IPS-18c (cell line): ENCODE data around the gene U2AF2.

ENCODE experiments used
- H3K4me3 ChIP-seq: 2 replicates; pipeline ENCODE4 v1.7.0; 2013; ENCODE audit warnings: low read depth, mild to moderate bottlenecking, low read length, moderate library complexity; ENCODE audit not compliant: insufficient read depth
- H3K9me3 ChIP-seq: one replicate; pipeline ENCODE4 v1.6.1; 2013; ENCODE audit warnings: mild to moderate bottlenecking, low read length, moderate library complexity; ENCODE audit not compliant: control insufficient read depth, insufficient read depth

Gene U2AF2

DNA sequence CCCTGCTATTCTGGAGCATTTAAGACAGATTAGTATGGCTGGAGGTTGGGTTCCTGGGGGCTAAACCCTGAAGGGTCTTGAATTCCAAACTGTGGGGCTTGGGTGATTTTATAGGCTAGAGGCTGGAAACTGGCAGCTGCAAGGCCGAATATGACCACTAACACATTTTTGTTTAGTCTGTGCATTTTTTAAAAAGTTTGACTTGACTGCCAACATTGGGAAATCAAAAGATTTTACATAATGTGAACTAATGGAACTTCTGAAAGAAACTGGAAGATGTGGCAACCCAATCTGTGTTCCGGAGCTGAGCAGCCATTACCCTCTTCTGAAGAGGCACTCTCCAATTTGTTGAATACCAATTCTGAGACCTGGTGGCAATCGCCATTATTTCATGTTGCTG lies 35.5 kb upstream of the U2AF2 start:
- Histone ChIP-seq H3K4me3 (no peak overlapping the region), H3K9me3 (peaks cover 3% of the 10 kb centered on the region)

DNA sequence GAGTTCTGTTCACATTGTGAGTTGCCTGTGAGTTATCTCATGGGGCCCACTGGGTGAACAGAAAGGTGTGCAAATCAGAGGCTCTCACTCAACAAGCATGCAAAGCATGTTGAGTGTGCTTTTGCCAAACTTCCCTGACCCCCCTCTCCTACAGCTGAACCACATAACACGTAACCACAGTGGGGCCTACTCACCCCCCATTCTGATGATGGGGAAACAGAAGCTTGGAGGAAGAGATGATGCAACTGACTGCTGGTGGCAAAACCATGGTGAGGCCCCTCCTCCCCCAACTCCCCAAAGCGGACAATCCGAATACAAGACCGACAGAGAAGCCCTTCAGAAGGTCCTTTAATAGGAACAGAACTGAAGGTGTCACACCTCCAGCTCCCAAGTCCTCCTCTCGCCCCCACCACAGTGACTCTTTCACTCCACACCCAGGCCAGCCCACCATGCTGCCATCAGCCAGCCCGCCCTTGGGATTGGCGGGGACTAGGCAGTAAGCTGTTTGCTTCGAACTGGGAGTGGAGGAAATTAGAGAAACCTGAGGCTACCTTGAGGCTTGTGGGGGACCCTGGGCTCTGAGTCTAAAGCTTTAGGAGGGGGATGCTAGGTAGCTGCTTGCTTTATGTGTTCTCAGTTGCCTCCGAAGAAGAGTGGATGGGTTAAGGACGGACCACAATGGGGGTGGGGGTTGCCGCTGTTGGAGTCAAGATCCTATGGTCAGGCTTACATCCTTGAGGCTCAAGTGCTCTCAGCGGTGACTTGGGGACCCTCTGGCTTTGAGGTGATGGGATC lies 34.2 kb upstream of the U2AF2 start:
- H3K4me3 ChIP-seq: no peak overlapping the region

DNA sequence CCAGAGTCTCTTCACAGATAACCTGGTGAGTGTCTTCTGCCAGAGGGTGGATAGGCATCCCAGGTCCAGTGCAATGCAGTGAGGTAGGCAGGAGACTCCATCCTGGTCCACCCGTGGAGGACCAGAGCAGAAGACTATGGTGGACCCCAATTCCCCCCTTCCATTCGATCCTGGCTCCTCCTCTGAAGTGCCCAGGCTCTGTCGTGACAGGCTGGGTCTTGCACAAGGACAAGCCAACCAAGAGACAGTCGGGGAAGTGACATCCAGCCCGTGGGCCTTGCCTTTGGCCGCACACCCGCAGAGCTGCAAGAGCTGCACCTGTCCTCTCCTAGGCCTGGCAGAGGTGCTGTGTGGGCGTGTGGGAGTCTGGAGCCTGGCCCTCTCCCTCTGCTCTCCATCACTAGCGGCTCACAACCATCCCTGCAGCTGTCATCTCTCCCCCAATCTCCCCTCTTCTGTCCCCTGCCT lies 33.6 kb upstream of the U2AF2 start:
- H3K9me3 ChIP-seq: peaks cover 3% of the 10 kb centered on the region
- no peak overlapping the region for H3K4me3 ChIP-seq

More for the DNA sequence above, 34.2 kb upstream of the U2AF2 start:
- H3K9me3 ChIP-seq: peaks cover 3% of the 10 kb centered on the region

DNA sequence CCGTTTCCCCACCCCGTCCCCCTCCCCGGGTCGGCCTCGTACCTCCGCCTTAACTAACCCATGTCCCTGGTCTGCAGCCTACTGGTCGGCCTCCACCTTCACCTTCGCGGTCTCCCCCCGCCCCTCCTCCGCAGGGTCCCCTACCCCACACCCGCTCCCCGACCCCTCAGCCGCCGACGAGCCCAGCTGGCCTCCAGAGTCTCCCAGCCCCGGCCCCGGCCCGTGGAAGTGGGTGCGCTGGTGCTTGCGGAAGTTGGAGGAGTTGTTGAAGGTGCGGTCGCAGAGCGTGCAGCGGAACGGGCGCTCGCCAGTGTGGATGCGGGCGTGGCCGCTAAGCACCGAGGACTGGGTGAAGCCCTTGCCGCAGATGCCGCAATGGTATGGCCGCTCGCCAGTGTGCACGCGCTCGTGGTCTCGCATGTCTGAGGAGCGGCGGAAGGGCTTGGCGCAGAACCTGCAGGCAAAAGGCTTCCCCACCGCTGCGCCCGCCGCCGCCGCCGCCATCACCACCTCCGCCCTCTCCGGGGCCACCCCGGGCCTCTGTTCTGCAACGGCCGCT lies 33.1 kb upstream of the U2AF2 start:
- peaks cover 3% of the 10 kb centered on the region for H3K9me3 ChIP-seq

DNA sequence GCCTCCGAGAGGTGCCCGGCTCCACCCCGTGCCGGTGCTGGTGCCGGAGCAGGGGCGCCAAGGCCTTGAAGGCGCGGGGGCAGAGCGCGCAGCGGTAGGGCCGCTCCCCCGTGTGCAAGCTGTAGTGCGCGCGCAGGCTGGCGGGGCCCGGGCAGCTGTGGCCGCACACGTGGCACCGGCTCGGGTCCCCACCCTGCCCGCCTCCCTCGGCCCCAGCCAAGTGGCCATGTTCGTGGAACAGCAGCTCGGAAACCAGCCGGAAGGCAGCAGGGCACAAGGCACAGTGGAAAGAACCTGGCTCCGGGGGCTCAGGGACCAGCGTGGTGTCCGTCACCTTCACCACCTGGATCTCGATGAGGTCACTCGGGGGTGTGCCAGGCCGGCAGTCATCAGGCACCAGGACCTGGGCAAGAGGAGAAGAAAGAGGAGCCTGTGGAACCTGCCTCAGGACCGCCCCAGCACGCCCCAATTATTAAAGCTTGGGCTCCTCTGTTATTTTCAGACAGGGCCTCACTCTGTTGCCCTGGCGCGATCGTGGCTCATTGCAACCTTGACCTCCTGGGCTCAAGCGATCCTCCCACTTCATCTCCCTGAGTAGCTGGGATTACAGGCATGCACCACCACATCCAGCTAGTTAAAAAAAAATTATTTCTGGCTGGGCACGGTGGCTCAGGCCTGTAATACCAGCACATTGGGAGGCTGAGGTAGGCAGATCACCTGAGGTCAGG lies 32.4 kb upstream of the U2AF2 start:
- Histone ChIP-seq H3K4me3 (no peak overlapping the region), H3K9me3 (peaks cover under 1% of the 10 kb centered on the region)

More for the DNA sequence above, 33.1 kb upstream of the U2AF2 start:
- no peak overlapping the region for H3K4me3 ChIP-seq

DNA sequence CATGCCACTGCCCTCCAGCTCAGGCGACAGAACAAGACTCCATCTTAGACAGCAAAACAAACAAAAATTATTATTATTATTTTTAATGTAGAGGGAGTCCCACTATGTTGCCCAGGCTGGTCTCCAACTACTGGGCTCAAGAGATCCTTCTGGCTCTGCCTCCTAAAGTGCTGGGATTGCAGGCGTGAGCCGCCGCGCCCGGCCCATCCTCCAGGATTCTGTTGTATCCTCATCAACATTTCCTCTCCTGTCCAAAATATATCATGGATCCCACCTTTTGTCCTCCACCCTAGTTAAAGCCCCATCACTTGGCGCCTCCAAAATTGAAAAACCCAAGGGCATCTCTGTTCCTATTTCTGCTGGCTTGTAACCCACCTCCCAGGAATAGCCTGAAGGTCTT lies 31.7 kb upstream of the U2AF2 start:
- Histone ChIP-seq H3K9me3 (no peaks in the 10 kb centered on the region), H3K4me3 (no peak overlapping the region)

DNA sequence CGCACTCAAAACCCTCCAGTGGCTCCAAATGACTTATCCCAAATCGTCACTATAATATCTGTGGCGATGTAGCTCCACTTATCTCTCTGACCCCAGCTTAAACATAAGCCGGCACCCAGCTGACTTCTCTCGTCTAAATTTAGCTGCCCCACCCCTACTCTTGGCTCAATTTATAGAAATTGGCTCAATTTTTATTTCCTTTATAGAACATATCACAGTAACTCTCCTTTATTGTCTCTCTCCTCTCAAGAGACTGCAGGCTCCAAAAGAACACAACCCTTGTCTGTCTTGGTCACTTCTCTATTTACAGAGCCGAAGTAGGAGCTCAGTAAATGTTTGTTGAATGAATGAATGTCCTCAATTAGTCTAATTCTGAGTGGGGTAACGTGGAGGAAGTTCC lies 31.3 kb upstream of the U2AF2 start:
- H3K9me3 ChIP-seq: no peaks in the 10 kb centered on the region
- H3K4me3 ChIP-seq: no peak overlapping the region; the same call in 1 of the 2 replicates

DNA sequence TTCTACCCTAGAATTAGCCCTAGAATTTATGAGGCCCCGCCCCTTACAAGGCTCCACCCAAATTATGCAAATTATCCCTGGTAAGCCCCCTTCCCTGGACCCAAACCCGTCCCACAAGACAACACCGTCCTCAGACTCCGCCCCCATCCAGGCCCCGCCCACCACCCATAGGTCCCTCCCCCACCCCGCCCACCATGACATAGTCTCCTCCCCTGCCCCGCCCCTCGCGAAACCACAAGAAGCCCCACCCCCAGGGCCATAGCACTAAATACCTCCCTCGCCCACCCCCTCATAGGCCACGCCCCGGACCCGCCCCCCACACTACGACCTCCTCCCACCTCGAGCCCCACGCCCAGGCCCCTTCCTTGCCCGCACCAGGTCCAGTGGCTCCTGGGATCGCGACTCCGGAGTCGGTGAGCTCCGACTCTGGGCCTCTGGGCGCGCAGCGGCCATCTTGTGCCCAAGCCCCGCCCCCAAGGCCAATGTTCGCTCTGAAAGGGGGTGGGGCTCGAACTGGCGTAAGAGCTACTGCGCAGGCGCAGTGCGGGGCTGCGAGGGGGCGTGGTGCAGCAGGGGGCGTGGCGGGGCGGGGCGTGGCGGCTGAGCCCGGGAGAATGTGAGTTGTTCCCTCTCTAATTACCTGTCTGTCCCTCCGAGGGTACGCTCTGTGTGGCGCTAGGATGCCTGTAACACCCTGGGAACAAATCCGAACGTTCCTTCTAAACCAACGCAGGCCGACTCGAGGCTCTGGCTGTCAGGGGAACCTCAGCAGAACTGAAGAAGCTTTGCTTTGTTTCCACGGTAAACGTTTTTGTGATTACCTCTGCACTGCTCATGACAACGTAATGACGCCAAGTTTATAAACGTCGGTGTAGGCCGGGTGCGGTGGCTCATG lies 30.5 kb upstream of the U2AF2 start, which contains the start of gene ZNF784:
Gene ZNF784, minus strand, starts transcription at position 458 of the 895 bp plus-strand sequence. Its CDS starts 5 bp downstream, at position 453.
- H3K9me3 ChIP-seq: no peaks in the 10 kb centered on the region
- H3K4me3 ChIP-seq: peak within 1 kb of the TSS; percentile 56; the same call in 1 of the 2 replicates

DNA sequence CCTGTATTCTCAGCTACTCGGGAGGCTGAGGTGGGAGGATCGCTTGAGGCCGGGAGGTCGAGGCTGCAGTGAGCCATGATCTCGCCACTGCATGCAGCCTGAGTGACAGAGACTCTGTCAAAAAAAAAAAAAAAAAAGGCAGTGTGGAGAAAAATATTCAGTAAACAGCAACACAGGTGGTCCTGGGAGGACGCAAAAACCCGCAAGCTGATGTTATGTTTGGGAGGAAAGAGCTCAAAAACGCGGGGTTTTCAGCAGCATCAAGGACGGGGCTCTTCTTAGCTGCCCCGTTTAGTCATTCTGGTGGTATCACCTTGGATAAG lies 29.9 kb upstream of the U2AF2 start:
- peak overlapping the region; percentile 56; the same call in 1 of the 2 replicates for H3K4me3 ChIP-seq
- H3K9me3 ChIP-seq: no peaks in the 10 kb centered on the region

DNA sequence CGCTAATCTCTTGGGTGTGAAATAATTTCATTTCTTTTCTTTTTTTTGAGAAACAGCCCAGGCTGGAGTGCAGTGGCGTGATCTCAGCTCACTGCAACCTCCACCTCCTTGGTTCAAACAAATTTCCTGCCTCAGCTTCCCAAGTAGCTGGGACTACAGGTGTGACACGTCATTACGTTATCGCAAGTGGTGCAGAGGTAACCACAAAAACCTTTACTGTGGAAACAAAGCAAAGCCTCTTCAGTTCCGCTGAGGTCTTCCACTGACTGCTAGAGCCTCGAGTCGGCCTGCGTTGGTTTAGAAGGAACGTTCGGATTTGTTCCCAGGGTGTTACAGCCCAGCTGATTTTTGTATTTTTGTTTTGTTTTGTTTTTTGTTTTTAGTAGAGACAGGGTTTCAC lies 28.5 kb upstream of the U2AF2 start:
- Histone ChIP-seq H3K4me3 (no peak overlapping the region), H3K9me3 (no peaks in the 10 kb centered on the region)

DNA sequence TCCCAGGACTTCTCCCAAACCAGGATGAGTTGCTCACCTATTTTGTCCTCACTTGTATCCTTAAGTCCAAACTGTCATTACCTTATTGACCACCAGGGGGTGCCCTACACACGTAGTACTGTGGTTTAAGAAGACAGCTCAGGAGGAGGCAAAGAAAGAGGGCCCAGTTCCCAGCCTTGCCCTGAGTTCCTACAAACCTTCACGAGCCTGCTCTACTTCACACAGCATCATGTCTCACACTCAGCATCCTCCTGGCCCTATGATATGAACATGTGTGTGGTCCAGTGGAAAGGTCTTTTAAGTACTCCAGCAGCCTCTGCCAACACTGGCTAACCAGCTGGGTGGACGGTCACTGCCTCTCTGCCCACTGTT lies 22.4 kb upstream of the U2AF2 start:
- Histone ChIP-seq H3K4me3 (no peak overlapping the region), H3K9me3 (no peaks in the 10 kb centered on the region)

DNA sequence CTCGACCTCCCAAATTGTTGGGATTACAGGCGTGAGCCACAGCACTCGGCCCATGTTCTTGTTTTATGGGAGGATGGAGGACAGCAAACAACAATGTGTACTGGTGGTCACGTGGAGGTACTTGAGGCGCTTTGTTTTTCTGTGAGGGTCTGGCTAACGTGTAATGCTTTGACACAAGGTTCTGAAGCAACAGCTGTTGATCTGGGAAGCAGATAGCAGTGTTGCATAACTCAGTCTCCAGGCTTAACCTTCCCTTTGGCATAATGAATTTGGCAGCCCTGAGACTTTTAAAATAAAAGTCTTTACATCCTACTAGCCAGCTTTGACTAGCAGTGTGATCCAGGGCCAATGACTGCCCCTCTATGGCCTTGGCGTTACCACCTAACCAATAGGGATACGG lies 21.0 kb upstream of the U2AF2 start:
- Histone ChIP-seq H3K4me3 (no peak overlapping the region), H3K9me3 (peaks cover 2% of the 10 kb centered on the region)

DNA sequence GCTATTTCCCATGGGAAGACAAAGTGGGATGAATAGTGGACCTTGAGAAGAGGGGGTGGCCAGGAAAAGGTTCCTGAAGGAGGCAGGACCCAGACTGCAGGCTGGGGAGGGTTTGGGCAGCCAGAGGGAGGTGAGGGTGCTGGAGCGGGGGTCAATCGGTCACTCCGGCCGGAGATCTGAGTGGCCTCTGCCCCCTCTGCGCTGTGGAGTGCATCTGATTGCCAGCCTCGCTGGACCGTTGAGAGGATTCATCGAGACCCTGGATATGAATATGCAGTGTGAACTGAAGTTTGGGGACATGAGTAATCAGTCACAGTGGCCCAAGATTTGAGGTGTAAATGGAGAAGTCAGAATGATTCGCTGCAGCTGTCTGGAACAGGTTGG lies 19.5 kb upstream of the U2AF2 start:
- peak overlapping the region; percentile 95 for H3K4me3 ChIP-seq
- peaks cover 5% of the 10 kb centered on the region for H3K9me3 ChIP-seq

DNA sequence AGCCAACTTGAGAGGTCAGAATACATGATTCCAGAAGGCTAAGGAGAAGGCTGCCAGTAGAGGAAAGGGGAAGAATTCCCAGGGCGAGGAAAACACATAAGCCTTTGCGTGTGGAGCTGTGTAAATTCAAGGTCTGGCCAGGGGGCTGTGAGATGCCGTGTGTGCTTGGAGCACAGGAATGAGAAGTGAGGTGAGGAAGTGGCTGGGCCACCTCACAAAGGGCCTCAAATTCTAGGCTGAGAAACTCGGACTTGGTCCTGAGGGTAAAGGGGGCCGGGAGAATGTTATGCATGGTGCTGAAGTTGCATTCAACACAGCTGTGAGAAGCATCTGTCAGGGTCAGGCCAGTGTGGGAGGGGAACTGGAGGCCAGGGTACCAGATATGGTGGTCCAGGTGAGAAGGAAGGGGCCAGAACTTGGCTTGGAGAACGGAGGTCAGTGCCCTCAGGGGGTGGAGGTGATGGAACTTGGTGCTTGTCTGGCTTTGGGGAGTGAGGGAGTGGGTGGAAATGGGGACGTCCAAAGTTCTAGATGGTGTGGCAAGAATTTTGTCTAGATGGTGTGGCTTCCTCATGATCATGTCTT lies 18.9 kb upstream of the U2AF2 start:
- Histone ChIP-seq H3K9me3 (peaks cover 9% of the 10 kb centered on the region), H3K4me3 (peak overlapping the region; percentile 95)

DNA sequence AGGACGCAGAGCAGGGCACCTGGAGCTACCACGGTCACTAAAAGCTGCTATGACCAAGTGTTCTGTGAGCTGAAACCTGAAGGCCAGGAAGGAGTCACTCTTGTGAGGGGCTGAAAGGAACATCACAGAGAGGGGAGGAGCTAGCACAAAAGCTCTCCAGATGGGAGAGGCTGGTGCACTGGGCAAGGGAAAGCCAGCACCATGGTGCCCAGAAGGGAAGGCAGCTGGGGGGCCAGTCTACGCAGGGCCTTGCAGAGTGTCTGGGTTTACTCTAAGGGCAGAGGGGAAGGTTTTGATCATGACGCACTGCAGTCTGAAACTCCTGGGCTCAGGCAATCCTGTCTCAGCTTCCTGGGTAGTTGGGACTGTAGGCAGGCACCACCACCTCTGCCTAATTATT lies 18.1 kb upstream of the U2AF2 start:
- H3K9me3 ChIP-seq: peaks cover 9% of the 10 kb centered on the region
- no peak overlapping the region for H3K4me3 ChIP-seq

DNA sequence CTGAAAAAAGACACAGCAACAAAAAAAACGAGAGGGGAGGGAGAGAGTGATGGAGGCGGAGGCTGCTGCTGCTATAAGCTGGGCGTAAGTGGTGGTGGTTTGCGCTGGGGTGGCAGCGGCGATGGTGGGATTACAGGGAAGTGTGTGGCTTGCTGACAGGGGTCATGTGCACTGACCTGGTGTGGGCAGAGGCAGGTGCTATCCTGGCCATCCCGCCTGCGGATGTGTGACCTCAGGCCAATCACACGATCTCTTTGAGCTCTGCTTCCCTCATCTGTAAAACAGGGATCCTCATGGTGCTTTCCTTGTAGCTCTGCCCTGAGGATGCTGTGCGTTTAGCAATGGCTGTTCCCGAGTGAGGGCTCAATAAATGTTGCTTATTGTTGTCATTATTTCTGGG lies 17.3 kb upstream of the U2AF2 start:
- Histone ChIP-seq H3K9me3 (peaks cover 9% of the 10 kb centered on the region), H3K4me3 (no peak overlapping the region)

DNA sequence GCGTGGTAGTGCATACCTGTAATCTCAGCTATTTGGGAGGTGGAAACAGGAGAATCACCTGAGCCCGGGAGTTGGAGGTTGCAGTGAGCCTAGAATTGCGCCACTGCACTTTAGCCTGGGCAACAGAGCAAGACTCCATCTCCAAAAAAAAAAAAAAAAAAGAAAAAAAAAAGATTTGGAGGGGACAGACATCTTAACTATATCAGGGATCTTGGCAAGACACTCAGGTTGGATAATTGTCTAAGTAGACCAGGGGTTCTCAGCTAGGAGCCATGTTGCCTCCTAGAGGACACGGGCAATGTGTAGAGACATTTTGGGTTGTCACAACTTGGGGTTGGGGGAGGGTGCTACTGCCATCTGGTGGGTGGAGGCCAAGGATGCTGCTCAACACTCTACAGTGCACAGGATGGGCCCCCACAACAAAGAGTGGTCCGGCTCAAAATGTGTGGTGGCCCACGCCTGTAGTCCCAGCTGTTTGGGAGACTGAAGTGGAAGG lies 15.9 kb upstream of the U2AF2 start:
- Histone ChIP-seq H3K4me3 (no peak overlapping the region), H3K9me3 (peaks cover 9% of the 10 kb centered on the region)
